ENCODE data around the gene KIF26B. TPM values are rescaled to one million over a fixed set of nuclear protein-coding genes. Genes with fewer than 3 reads are reported as not detected.
"Not testable (repeated sequence)": the region's sequence is repeated elsewhere in the genome, so short reads cannot be mapped to it uniquely, and the experiment has no call there.

The KIF26B gene
- total RNA-seq, 1 donor from 2014 or later: 4.0 TPM

DNA sequence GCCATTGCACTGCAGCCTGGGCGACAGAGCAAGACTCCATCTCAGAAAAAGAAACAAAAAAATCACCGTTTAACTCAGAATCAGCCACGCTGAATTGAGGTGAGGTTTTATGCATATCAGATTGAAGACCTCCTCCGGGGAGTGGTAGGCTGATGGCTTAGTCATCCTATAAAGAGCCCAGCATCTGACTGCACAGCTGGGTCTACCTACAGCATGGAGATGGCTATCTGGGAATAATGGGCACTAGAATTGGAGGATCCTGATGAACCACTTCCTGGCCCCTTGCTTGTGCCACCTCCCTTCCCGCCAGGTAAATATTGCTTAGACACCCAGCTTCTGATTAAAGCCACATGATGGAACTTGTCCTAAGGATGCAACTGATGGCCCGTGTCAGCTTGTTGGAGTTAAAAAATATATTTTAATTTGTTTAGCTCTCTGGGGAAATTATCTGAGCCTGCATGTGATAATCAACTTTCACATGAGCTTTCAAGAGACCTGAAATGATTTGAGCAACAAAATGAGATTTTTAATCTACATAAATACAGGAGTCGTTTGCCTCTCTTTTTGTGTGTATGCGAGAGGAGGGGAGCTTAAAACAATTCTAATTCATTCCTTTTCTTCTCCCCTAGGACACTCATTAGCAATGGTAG, 157.2 kb downstream of the KIF26B start:
- DNase-seq (ENCODE audit: extremely low read depth, low read depth, low spot score): no peak

DNA sequence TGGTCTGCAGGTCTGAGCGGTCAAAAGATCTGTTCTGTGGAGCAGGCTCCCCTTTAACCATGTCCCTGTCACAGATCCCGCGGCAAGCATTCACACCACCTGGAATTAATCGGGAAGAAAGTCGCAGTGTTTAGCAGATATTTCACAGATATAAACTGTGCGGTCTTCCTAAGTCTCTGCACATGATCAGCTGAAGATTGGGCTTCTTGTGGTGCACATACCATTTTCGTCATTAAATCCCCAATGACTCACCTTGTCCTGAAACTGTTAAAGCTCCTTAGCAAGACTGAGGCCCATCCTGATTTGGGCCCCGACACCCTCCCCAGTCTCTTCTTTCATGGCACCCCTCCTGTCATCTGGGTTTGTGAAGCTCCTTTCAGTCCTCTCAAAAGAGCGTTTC, 158.8 kb downstream of the KIF26B start:
- no peak for DNase-seq (ENCODE audit: extremely low read depth, low read depth, low spot score)

DNA sequence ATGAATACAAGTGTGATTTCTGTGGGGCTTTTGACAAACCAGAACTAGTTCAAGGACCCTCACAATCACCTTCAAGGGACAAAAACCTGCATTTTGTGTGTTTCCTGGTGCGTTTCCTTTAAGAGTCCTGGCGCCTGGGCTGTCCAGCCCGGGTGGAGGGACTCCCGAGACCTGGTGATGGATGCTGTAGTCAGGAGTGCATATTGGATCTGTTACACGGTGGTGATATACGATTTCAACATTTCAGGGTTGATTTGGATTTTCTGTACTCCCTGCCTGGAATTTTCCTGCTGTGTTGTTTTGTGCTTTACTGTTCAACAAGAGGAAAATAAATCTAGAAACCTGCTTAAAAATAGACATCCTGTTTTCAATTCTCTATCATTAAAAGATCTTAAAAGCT, 162.0 kb downstream of the KIF26B start:
- no peak for DNase-seq (ENCODE audit: extremely low read depth, low read depth, low spot score)

DNA sequence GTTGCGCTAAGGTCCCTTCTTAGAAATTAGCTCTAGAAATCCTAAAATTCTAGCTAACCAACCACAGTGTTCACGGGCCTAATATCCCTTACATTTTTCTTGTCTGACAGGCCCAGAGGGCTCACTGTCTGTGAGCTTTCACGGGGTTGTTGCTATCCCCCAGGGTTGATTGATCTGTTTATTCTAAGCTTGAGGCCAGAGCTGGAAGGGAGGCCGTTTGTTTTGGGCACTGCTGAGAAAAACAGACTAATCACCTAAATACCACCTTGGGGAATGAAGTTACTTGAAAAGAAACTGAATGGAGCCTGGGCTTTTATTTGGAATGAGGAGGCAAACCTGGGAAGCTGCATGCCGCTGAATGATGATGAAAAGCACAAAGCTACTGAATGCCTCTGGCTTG, 162.4 kb downstream of the KIF26B start:
- DNase-seq (ENCODE audit: extremely low read depth, low read depth, low spot score): no peak

DNA sequence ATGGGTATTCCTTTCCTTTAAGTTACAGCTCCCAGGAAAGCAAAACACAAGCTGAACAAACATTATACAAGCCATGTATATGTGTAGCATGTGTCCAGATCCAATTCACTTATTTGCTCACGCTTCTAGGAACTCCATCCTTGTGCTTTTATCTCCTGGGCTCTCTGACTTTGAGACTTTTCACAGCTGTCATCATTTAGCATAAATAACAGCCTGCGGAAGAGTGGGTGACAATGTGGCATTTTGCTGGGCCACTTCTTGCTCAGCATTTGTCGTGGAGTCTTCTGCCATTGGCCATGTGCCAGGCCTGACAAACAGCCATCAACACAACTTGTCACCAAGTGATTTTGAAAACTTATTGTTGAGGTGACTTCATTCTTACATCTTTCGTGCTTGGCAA, 164.3 kb downstream of the KIF26B start:
- no peak for DNase-seq (ENCODE audit: extremely low read depth, low read depth, low spot score)

DNA sequence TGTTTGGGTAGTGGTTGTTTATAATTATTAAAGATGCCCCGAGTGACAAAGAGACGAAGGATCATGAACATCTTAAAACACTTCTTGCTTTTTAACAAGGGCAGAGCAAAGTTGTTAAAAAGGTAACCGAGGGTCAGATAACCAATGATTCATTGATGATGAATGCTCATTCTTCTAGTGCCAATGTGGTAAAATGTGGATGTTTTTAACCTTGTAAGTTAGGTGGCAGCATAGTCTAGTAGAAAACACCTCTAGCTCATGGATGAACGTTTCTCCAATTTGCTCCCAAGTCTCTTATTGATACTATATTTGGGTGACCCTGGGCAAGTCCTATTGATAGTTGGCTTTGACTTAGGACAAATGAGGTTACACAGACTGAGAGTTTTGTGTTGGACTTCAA, 167.9 kb downstream of the KIF26B start:
- no peak for DNase-seq (ENCODE audit: extremely low read depth, low read depth, low spot score)

DNA sequence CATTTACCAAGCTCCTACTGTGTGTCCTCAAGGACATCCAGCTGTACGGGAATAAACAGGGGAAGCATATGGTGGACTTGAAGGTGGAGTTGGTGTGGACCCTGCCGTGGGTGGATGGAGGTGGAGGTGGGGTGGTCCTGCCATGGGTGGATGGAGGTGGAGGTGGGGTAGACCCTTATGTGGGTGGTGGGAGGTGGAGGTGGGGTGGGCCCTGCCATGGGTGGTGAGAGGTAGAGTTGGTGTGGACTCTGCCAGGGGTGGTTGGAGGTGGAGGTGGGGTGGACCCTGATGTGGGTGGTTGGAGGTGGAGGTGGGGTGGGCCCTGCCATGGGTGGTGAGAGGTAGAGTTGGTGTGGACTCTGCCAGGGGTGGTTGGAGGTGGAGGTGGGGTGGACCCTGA, 169.0 kb downstream of the KIF26B start:
- not testable (repeated sequence) for DNase-seq (ENCODE audit: extremely low read depth, low read depth, low spot score)

DNA sequence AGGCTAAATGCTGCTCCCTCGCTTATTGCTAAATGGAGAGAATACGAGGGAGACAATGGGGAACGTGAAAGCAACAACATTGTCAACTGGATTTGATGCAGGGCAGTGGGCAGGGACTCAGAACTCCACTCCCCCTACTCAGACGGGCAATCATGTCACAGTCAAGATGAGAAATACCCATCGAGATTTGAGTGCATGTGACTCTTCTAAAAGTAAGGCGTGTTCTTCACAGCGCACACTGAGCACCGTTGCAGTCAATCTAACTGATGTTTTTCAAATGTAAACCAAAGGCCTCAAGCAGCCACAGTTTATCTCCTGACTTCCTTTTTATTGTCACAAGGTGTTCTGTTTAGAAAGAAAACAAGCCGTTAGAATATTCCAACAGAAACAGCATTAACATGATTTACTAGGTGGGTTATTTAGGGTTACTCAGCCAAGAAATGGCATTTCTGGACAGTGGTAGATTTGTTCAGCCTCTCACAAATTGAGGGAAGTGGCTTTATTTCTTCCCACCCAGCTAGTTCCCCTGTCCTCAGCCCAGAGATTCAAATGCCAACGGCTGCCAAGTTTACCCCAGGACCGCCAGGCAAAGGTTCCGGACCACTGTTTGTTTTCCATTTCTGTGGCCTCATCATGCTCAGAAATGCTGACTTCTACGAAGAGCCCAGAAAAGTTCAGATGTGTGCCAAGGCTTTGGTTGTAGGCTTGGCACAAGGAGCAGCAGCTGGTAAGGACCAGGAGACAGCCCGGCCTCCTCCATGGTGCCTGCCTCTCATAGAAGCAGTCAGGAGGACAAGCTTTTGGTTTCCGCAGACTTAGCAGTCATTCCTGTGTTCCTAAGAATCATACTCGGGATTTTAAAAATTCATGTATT, 171.4 kb downstream of the KIF26B start:
- DNase-seq (ENCODE audit: extremely low read depth, low read depth, low spot score): no peak

DNA sequence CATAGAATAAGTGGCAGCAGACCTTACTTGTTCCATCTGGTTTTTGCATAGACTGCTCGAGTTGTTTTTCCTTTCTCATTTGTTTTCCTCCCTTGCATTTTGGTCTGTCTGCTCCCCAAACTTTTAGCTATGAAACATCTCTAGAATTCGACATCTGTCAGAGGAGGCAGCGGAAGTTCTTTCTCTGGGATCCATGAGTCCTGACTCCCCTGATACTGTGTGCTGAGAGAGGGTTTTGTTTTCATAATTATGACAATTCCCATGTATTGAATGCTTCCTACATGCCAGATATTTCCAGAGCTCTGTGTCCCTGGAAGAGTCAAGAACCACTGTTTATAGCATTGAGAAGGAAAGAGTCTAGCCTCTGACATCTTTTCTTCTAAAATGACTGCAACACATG, 172.6 kb downstream of the KIF26B start:
- no peak for DNase-seq (ENCODE audit: extremely low read depth, low read depth, low spot score)

DNA sequence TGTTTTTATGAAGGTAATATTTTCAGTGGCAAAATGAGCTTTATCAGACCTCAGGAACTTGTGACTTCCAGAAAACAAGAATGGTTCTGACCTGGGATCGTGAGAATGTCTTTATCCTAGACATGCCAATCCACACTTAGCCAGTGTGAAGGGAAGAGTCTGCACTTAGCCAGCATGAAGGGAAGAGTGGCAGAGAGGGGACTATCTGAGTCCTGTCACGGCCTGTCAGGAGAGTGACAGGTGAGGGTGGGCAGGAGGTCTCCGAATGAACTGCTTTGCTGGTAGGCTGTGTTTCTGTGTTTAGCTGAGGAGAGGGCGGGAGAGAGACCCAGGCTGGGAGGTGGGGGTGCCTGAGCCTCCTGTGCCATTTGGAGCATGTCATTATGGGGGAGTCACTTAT, 173.1 kb downstream of the KIF26B start:
- DNase-seq (ENCODE audit: extremely low read depth, low read depth, low spot score): no peak

DNA sequence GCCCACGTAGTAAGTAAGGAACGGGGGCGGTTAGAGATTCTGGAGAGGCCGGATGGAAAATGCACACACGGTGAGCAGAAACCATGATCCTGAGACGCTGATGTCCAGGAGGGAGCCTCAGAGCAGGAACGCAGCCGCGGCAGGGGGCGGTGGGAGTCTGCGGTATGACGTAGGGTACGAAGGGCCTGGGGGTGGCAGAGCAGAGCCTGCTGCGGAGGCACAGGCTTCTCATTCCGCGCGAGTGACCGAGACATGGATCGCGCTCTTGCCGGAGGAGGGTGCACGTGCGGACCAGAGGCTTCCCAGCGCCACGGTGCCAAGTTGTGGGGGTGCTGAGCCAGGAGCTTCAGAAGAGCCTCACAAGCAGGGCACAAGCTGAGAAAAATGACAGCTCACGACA, 176.2 kb downstream of the KIF26B start:
- DNase-seq (ENCODE audit: extremely low read depth, low read depth, low spot score): no peak

DNA sequence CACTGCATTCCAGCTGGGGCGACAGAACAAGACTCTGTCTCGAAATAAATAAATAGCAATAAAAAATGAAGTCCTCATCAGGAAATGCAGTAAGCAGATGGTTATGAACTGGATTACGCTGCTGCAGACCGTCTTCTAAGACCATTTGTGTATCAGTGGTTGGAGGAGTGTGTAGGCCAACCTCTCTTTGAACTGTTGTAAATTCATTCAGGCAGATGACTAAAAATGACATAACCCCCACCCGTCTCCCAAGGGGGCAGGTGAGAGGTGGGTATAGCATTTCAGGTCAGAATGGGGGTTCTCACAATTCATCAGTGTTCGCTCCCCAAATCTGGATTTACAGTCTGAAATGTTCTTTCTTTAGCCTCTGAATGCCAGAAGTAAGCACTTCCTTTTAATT, 177.3 kb downstream of the KIF26B start:
- DNase-seq (ENCODE audit: extremely low read depth, low read depth, low spot score): no peak

DNA sequence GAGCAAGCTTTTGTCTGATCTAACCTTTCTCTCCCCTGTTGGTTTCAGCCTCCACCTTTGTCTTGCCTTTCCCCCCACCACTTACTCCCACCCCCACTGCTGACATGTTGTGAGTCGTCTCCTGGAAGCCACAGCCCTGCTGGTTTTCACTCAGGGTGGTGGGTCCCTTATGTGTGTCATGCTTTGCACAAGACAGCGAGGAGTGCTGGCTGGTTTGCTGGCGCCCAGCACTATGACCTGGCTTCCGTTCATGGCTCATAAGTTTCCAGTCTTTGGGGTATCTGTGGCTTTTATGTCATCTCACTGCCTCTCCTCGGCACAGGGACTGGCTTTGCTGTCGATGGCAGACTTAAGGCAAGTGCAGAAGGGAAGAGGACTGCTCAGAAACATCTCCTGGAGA, 177.7 kb downstream of the KIF26B start:
- DNase-seq (ENCODE audit: extremely low read depth, low read depth, low spot score): no peak

DNA sequence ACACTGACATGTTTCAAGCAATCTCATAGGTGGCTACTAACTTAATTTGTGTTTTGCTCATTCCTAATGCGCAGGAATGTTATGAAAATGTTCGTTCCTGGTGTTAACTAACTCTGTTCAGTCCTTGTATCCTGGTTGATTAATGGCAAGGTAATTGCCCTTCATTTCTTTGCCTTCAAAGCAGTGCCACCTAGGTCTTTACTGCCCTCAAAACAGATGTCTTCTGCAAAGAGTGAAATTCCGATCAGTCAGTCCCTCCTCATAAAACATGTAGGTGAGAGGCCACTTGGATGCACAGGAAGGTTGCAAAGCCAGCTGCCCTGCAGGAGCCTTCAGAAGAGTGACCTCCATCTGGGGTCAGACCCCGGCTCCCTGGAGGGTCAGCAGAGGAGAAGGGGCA, 179.4 kb downstream of the KIF26B start:
- DNase-seq (ENCODE audit: extremely low read depth, low read depth, low spot score): no peak

DNA sequence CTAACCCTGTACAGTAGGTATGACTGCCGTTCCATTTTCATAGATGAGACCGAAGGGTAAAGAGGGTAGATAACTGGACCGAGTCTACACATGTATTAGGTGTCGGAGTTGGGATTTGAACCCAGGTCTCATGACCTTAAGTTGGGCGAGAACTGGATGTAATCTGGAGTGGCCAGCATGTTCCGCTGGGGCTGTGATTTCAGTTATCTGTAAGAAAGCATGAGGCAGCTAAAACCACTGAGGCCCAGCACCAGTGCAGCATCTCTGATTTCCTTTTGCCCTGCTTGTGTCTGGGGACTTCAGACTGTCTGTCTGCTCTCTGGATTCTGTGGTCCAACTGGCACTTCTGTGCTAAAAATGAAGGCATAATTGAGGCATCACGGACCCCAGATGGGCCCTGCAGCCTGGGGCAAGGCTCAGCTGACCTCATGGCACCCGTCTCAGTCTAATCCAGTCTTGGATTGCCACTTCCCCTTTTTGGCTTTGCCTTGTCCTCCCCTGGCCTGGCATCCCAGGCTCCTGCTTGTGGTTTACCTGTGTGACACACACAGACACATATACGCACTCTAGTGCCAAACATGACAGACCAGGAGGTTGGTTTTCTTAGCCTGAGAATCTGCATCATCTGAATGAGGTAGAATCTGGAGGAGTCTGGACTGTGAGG, 180.2 kb downstream of the KIF26B start:
- DNase-seq (ENCODE audit: extremely low read depth, low read depth, low spot score): no peak

DNA sequence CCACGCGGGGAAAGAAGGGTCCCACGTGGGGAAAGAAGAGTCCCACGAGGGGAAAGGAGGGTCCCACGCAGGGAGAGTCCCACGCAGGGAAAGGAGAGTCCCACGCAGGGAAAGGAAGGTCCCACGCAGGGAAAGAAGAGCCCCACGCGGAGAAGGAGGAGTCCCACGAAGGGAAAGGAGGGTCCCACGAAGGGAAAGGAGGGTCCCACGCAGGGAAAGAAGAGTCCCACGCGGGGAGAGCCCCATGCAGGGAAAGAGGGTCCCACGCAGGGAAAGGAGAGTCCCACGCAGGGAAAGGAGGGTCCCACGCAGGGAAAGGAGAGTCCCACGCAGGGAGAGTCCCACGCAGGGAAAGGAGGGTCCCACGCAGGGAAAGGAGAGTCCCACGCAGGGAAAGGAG, 180.9 kb downstream of the KIF26B start:
- DNase-seq (ENCODE audit: extremely low read depth, low read depth, low spot score): not testable (repeated sequence)

DNA sequence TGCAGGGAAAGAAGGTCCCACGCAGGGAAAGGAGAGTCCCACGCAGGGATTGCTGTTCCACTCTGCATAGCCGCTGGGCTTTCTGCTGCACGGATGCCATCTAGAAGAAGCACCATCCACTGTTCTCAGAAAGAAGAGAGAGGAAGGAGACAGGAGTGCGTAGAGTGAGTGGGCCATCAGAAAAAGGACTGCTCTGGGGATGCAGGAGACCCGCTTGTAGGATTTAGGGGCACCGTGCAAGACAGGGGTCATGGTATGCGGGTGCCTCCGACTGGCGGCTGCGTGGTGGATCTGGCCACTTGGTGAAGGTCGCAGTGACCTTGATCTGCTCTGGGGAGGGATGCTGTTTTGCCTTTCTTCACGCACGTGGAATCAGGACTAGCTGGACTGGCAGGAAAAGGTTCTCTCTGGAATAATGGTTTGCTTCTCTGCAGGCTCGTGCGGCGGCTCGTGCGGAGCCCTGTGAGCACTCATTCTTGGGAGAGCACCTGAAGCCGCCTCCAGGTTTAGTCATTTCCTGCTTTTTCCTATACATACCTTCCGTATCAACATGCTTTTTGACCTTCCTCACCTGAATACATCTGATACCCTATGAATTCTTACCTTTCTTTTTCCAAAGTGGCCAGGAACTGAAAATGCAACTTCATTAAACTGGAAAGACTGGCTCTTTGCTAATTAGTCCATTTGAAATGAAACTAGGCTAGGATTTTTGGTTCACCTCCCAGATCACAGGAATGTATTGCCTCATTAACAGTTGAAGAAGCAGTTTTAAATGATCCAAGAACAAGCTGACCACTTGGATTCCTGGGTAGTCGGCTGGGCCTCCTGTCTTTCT, 181.6 kb downstream of the KIF26B start:
- DNase-seq (ENCODE audit: extremely low read depth, low read depth, low spot score): no peak

DNA sequence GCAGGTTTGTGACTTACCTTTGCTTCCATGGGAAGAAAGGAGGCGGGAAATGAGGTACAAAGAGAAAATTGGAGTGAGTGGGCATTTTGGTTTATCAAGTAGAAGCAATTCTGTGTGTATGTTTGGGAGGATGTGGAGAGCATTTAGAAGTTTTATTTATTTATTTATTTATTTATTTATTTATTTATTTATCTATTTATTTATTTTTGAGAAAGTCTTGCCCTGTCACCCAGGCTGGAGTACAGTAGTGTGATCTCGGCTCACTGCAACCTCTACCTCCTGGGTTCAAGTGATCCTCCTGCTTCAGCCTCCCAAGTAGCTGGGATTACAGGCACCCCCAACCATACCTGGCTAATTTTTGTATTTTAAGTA, 182.2 kb downstream of the KIF26B start:
- not testable (repeated sequence) for DNase-seq (ENCODE audit: extremely low read depth, low read depth, low spot score)

DNA sequence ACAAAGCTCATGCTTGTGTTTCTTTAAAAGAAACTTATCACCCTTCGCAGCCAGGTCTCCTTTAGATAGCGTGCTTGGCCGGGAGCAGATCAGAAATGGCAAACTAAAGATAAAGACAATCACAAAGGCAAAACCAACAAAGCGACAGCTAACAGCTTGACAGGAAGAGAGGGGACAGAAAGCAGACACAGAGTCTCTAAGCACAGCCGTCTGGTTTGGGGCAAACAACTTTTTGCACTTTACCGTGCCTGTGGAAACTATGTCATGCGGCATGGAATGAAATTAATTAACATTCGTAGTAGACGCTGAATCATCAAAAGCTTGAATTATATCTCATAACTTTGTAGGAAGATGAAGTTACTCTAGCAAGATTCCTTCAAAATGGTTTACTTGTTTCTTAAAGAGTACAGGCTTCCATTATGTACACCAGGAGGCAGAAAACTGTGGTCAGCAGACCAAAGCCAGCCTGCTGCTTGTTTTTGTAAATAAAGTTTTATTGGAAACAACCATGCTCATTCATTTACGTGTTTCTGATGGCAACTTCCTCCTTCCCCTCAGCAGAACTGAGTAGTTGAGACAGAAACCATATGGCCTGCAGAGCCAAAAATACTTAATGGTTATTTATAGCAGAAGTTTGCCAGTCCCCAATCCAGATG, 183.2 kb downstream of the KIF26B start:
- DNase-seq (ENCODE audit: extremely low read depth, low read depth, low spot score): no peak

DNA sequence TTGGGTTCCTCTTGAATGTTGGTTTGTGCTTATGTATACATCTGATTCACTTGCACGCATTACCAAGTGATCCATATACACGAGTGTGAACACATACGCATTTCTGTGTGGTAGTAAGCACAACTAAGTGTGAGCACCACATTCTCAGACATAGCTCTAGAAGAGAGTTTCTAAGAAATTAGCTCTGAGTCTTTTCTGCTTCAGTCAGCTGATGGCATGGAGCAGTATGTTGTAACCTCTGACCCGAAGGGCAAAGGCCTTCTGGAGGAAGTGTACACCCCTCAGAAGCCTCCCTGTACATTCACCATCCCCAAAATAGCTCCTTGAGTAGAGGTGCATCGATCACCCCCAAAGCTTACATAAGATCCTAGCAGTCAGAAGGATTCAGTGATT, 183.7 kb downstream of the KIF26B start:
- DNase-seq (ENCODE audit: extremely low read depth, low read depth, low spot score): no peak

DNA sequence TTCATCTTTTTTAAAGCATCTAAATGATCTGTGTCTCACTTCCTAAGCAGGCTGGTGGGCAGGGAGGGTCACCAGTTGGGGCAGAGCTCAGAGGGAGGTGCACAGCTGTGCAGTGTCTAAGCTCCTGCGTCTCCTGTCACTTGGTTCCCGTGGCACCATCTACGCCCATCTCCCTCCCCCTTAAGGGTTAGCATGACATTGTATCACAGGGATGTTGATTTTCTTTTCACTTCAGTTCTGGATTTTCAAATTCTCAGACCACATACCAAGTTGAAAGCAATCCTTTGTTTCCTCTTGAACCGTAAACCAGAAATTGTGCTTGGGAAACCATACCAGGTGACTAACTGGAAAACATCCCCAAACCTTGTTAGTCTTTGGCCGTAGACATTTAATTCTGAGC, 187.0 kb downstream of the KIF26B start:
- no peak for DNase-seq (ENCODE audit: extremely low read depth, low read depth, low spot score)

All from glomerular endothelial cell (primary cell).